PC-9 (cell line): ENCODE results near the gene MCOLN1. TPM values are rescaled to one million over a fixed set of nuclear protein-coding genes. Genes with fewer than 3 reads are reported as not detected.
A peak's percentile ranks its signal among the peaks of the same experiment; 100 is the strongest.

ENCODE experiments used
- BruUV-seq: library from RNA; stranded (reverse); fragments of 400-500 nt; replicated peaks from 2 replicates; lab custom pipeline; 2021; lab: Mats Ljungman, UMichigan
- CTCF ChIA-PET: fragments of 300-600 bp; sonication (Branson Sonifier 250); formaldehyde crosslinking; loops from one replicate; lab custom pipeline; 2022; ENCODE audit warnings: antibody characterized with exemption; lab: Charles Lee
- POLR2A ChIA-PET: fragments of 300-600 bp; sonication (Branson Sonifier 250); formaldehyde crosslinking; loops from one replicate; lab custom pipeline; 2022; ENCODE audit warnings: antibody characterized with exemption; ENCODE audit not compliant: unreplicated experiment; lab: Charles Lee
- DNase-seq, 2 experiments: peaks; one replicate each; pipeline versions ENCODE4 v3.0.0 to v3.0.0-alpha.2; 2015 to 2022; ENCODE audit warnings: mixed read lengths in 1 of 2
- H2AFZ ChIP-seq: fragments of 200-600 bp; sonication (generic); 2 replicates; pipeline ENCODE4 v1.8.1; 2017; ENCODE audit warnings: antibody characterized with exemption
- H3F3A ChIP-seq: fragments of 200-600 bp; sonication (generic); 2 replicates; pipeline ENCODE4 v1.8.1; 2017; ENCODE audit warnings: antibody characterized with exemption, mild to moderate bottlenecking, low read depth; ENCODE audit not compliant: insufficient read depth
- H3K27ac ChIP-seq: fragments of 200-600 bp; sonication (generic); 2 replicates; pipeline ENCODE4 v1.6.1; 2016; ENCODE audit warnings: mixed run types
- H3K27me3 ChIP-seq: fragments of 200-600 bp; sonication (generic); 2 replicates; pipeline ENCODE4 v1.6.1; 2016; ENCODE audit warnings: low read depth, mixed run types; ENCODE audit not compliant: insufficient read depth
- H3K36me3 ChIP-seq: fragments of 200-600 bp; sonication (generic); 2 replicates; pipeline ENCODE4 v1.6.1; 2016; ENCODE audit warnings: low read depth, mixed run types
- H3K4me1 ChIP-seq: fragments of 200-600 bp; sonication (generic); replicated peaks from 2 replicates; pipeline ENCODE4 v1.6.1; 2016; ENCODE audit warnings: mixed run types; ENCODE audit not compliant: insufficient read depth
- H3K4me2 ChIP-seq: fragments of 200-600 bp; sonication (generic); 2 replicates; pipeline ENCODE4 v1.6.1; 2017; ENCODE audit warnings: mixed run types
- H3K4me3 ChIP-seq: fragments of 200-600 bp; sonication (generic); 2 replicates; pipeline ENCODE4 v1.6.1; 2016; ENCODE audit warnings: mixed run types
- H3K79me2 ChIP-seq: fragments of 200-600 bp; sonication (generic); 2 replicates; pipeline ENCODE4 v1.6.1; 2017; ENCODE audit warnings: low read depth, mixed run types
- H3K9me2 ChIP-seq: fragments of 200-600 bp; sonication (generic); 2 replicates; pipeline ENCODE4 v1.8.1; 2017; ENCODE audit warnings: mild to moderate bottlenecking; ENCODE audit not compliant: insufficient read depth
- H3K9me3 ChIP-seq: fragments of 200-600 bp; sonication (generic); 2 replicates; pipeline ENCODE4 v1.8.1; 2016; ENCODE audit warnings: low read depth; ENCODE audit not compliant: insufficient read depth
- H4K20me1 ChIP-seq: fragments of 200-600 bp; sonication (generic); 2 replicates; pipeline ENCODE4 v1.8.1; 2017; ENCODE audit not compliant: insufficient read depth
- EZH2 ChIP-seq: fragments of 200-600 bp; sonication (generic); IDR thresholded peaks from 2 replicates; pipeline ENCODE4 v1.8.0; 2017; ENCODE audit warnings: antibody characterized with exemption, low read depth
- intact Hi-C: fragments of 100-400 bp; cut with micrococcal nuclease; formaldehyde crosslinking; loops from one replicate; pipeline ENCODE4 v1.10.0; 2022; ENCODE audit not compliant: unreplicated experiment
- total RNA-seq: library from RNA; stranded (reverse); gene quantifications from 2 replicates; pipeline ENCODE4 v1.2.3, GENCODE V29; 2021
- TF ChIP-seq, protein P1 (sequence below): fragments of 200-600 bp; sonication (generic); conservative IDR thresholded peaks from 2 replicates; pipeline ENCODE4 v1.6.1; 2017; ENCODE audit warnings: mixed run types, antibody characterized with exemption, mild to moderate bottlenecking, moderate library complexity

MCOLN1 gene
- total RNA-seq, 1 experiment from 2014 or later: 16.0 TPM

DNA sequence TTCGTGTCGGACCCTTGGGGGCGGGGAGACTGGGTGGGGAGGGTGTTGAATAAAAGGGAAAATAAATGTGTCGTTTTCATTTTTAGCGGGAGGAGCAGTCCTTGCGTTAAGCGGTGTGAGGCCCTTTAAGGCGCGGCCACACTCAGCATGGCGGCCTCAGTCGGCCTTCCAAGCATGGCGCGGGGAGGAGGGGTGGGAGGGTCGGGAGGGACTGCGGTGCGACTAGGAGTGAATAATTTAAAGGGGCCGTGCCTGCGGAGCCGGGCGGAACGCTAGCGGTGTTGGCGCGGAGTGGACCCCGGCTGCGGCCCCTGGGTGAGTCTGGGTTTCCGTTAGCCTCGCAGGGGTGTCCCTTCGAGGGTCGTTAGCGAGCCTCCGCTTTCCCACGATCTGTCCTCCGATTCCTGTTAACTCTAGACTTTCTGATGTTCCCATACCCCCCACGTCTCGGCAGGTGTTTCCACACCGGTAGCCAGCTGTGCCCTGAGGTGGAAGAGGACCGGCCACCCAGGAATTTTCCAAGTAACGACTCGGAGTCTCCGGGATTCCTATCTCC lies 11.6 kb downstream of the MCOLN1 start:
- H3K27me3 ChIP-seq: no peaks in the 10 kb centered on the region
- peaks cover 9% of the 10 kb centered on the region for H3K4me1 ChIP-seq
- H3K36me3 ChIP-seq: no peaks in the 10 kb centered on the region; the same call in 1 of the 2 replicates
- peaks cover 16% of the 10 kb centered on the region; the same call in 1 of the 2 replicates for H3F3A ChIP-seq
- peak overlapping the region; percentile 100 for H3K4me2 ChIP-seq
- H3K79me2 ChIP-seq: no peaks in the 10 kb centered on the region
- CTCF ChIA-PET: interaction anchor here (0.6 kb wide), 1 partner anchor 136 kb away, joined by 5 read pairs; no protein-coding TSS in a partner anchor
- TF ChIP-seq, protein P1, sequence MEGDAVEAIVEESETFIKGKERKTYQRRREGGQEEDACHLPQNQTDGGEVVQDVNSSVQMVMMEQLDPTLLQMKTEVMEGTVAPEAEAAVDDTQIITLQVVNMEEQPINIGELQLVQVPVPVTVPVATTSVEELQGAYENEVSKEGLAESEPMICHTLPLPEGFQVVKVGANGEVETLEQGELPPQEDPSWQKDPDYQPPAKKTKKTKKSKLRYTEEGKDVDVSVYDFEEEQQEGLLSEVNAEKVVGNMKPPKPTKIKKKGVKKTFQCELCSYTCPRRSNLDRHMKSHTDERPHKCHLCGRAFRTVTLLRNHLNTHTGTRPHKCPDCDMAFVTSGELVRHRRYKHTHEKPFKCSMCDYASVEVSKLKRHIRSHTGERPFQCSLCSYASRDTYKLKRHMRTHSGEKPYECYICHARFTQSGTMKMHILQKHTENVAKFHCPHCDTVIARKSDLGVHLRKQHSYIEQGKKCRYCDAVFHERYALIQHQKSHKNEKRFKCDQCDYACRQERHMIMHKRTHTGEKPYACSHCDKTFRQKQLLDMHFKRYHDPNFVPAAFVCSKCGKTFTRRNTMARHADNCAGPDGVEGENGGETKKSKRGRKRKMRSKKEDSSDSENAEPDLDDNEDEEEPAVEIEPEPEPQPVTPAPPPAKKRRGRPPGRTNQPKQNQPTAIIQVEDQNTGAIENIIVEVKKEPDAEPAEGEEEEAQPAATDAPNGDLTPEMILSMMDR: no peak
- no peak for TF ChIP-seq EZH2
- H3K27ac ChIP-seq: peak overlapping the region; percentile 76
- H3K9me2 ChIP-seq: no peaks in the 10 kb centered on the region
- H3K9me3 ChIP-seq: no peaks in the 10 kb centered on the region
- intact Hi-C loops: loop anchor here (1.0 to 10.0 kb wide), 4 partner anchors 12 to 179 kb away; partner anchors contain the start of gene MCOLN1
- H4K20me1 ChIP-seq: no peaks in the 10 kb centered on the region
- peak; percentile 65 to 74 for DNase-seq
- BruUV-seq: TSS peak; percentile 60
- POLR2A ChIA-PET: no interaction called here
- peak overlapping the region; percentile 85 for H2AFZ ChIP-seq
- peak overlapping the region; percentile 83 for H3K4me3 ChIP-seq

GRCh38 chr19:7534531-7535046 lies 12.2 kb downstream of the MCOLN1 start:
- peaks cover 9% of the 10 kb centered on the region for H3K4me1 ChIP-seq
- H3K9me3 ChIP-seq: no peaks in the 10 kb centered on the region
- no peaks in the 10 kb centered on the region for H3K9me2 ChIP-seq
- intact Hi-C loops: loop anchor here (1.0 to 10.0 kb wide), 4 partner anchors 12 to 180 kb away; partner anchors contain the start of gene MCOLN1
- H3K4me3 ChIP-seq: peak overlapping the region; percentile 83
- no peak for TF ChIP-seq EZH2
- TF ChIP-seq, protein P1: no peak
- H3K27me3 ChIP-seq: no peaks in the 10 kb centered on the region
- BruUV-seq: TSS peak; percentile 34
- H3K4me2 ChIP-seq: peak overlapping the region; percentile 100
- no peaks in the 10 kb centered on the region; the same call in 1 of the 2 replicates for H3K36me3 ChIP-seq
- no peaks in the 10 kb centered on the region for H3K79me2 ChIP-seq
- CTCF ChIA-PET: interaction anchor here (0.6 kb wide), 1 partner anchor 137 kb away, joined by 5 read pairs; no protein-coding TSS in a partner anchor
- peaks cover 16% of the 10 kb centered on the region; the same call in 1 of the 2 replicates for H3F3A ChIP-seq
- H4K20me1 ChIP-seq: no peaks in the 10 kb centered on the region
- peak overlapping the region; percentile 85 for H2AFZ ChIP-seq
- H3K27ac ChIP-seq: peak overlapping the region; percentile 76
- DNase-seq: peak; percentile 66 to 69
- POLR2A ChIA-PET: interaction anchor here (0.7 kb wide), 1 partner anchor 399 kb away, joined by 6 read pairs; no protein-coding TSS in a partner anchor

DNA sequence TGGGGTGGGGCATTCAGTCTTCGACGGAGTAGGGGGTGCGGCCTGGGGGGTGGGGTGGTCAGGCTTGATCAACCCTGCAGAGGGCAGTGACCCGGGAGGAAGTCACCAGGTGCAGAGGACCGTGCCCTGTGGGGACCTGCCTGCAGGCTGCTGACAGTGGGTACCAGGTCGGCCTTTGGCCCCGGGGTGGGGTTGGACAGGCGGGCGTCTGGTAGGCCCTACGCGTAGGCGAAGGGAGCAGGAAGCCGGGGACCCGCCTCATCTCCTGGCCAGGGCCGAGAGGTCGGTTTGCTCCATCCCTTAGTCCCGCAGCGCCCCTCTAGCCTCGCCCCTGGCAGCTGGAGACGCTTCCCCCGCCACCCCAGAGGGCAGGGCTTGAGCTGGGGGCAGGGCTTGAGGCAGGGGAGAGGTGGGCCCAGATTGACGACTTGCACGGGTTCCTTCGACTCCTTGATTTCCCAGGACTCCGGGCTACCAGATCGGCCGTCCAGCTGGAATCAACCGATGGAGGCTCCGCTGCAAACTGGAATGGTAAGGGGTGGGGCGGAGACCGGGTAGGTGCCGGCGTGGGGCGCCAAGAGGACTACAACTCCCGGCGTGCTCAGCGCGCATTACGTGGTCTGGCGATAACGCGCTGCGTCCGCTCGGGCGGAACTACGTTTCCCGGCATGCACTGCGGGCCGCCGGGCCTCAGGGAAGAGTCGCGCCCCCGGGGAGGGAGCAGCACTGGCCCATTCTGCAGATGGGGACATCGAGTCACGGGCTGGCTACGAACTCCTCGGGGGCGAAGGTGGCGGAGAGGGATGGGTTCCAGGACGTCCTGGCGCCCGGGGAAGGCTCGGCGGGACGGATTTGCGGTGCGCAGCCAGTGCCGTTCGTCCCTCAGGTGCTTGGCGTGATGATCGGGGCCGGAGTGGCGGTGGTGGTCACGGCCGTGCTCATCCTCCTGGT lies 12.9 kb downstream of the MCOLN1 start, which contains the start of gene PNPLA6:
Gene PNPLA6 (plus strand): TSS at position 671 of the 951 bp plus-strand sequence. CDS start 72 bp downstream, at position 743.
- Histone ChIP-seq H3K9me2 (no peaks in the 10 kb centered on the region), H3F3A (peaks cover 16% of the 10 kb centered on the region; the same call in 1 of the 2 replicates), H4K20me1 (no peaks in the 10 kb centered on the region), H2AFZ (peak within 1 kb of the TSS; percentile 85), H3K27ac (peak within 1 kb of the TSS; percentile 76; the same call in 1 of the 2 replicates), H3K27me3 (no peaks in the 10 kb centered on the region), H3K79me2 (no peaks in the 10 kb centered on the region), H3K4me3 (peak within 1 kb of the TSS; percentile 83), H3K9me3 (no peaks in the 10 kb centered on the region), H3K4me2 (peak within 1 kb of the TSS; percentile 100), H3K4me1 (peaks cover 9% of the 10 kb centered on the region), H3K36me3 (no peaks in the 10 kb centered on the region; the same call in 1 of the 2 replicates)
- peak; percentile 87 to 92 for DNase-seq
- ChIA-PET POLR2A (interaction anchor here (0.7 kb wide), 1 partner anchor 400 kb away, joined by 6 read pairs; no protein-coding TSS in a partner anchor), CTCF (no interaction called here)
- BruUV-seq: no TSS peak
- intact Hi-C loops: loop anchor here (2.0 to 10.0 kb wide), 3 partner anchors 75 to 181 kb away; no protein-coding TSS in a partner anchor
- TF ChIP-seq EZH2: no peak
- TF ChIP-seq, protein P1: no peak
